GM23338 (cell line): Measurements from ENCODE around the gene ECE2. TPM values are rescaled to one million over a fixed set of nuclear protein-coding genes. Genes with fewer than 3 reads are reported as not detected.

ENCODE experiments used
- ATAC-seq: fragments of 200-7000 bp; cut with Tn5 transposase; 3 replicates; pipeline ENCODE4 v1.9.1; 2020
- DNase-seq: peaks from one replicate; pipeline ENCODE4 v3.0.0-alpha.2; 2015; ENCODE audit warnings: low spot score
- H2AFZ ChIP-seq: fragments of 200-600 bp; sonication (generic); 2 replicates; pipeline ENCODE4 v1.8.0; 2016; ENCODE audit warnings: antibody characterized with exemption, mild to moderate bottlenecking, moderate library complexity
- H3F3A ChIP-seq: fragments of 200-600 bp; sonication (generic); replicated peaks from 2 replicates; pipeline ENCODE4 v1.8.0; 2017; ENCODE audit warnings: antibody characterized with exemption, mixed run types, low read depth
- H3K27ac ChIP-seq: fragments of 200-600 bp; sonication (generic); 2 replicates; pipeline ENCODE4 v1.6.1; 2016; ENCODE audit warnings: low read depth
- H3K27me3 ChIP-seq: fragments of 200-600 bp; sonication (generic); 2 replicates; pipeline ENCODE4 v1.8.0; 2016; ENCODE audit warnings: mild to moderate bottlenecking, mixed run types, moderate library complexity; ENCODE audit not compliant: insufficient read depth
- H3K36me3 ChIP-seq: fragments of 200-600 bp; sonication (generic); 2 replicates; pipeline ENCODE4 v1.8.0; 2016; ENCODE audit warnings: mild to moderate bottlenecking; ENCODE audit not compliant: insufficient read depth
- H3K4me1 ChIP-seq: fragments of 200-600 bp; sonication (generic); 2 replicates; pipeline ENCODE4 v1.8.0; 2016; ENCODE audit warnings: mild to moderate bottlenecking, moderate library complexity; ENCODE audit not compliant: insufficient read depth
- H3K4me2 ChIP-seq: fragments of 200-600 bp; sonication (generic); 2 replicates; pipeline ENCODE4 v1.7.1; 2017; ENCODE audit warnings: mixed run types
- H3K4me3 ChIP-seq: fragments of 200-600 bp; sonication (generic); 2 replicates; pipeline ENCODE4 v1.6.1; 2016; ENCODE audit warnings: mixed run types
- H3K79me2 ChIP-seq: fragments of 200-600 bp; sonication (generic); replicated peaks from 2 replicates; pipeline ENCODE4 v1.8.0; 2017; ENCODE audit warnings: mild to moderate bottlenecking; ENCODE audit not compliant: insufficient read depth
- H3K9me2 ChIP-seq: fragments of 200-600 bp; sonication (generic); 2 replicates; pipeline ENCODE4 v1.8.0; 2017; ENCODE audit not compliant: insufficient read depth
- H4K20me1 ChIP-seq: fragments of 200-600 bp; sonication (generic); replicated peaks from 2 replicates; pipeline ENCODE4 v1.8.0; 2017; ENCODE audit warnings: mild to moderate bottlenecking; ENCODE audit not compliant: insufficient read depth
- H3K27ac Mint-ChIP-seq: 2 replicates; pipeline ENCODE4 v1.8.0; 2020; ENCODE audit warnings: inconsistent platforms, mild to moderate bottlenecking, moderate library complexity, mixed read lengths
- H3K27me3 Mint-ChIP-seq: 3 replicates; pipeline ENCODE4 v1.8.0; 2022; ENCODE audit warnings: low read depth, mild to moderate bottlenecking, moderate library complexity, mixed read lengths, inconsistent platforms; ENCODE audit not compliant: insufficient read depth, poor library complexity
- H3K36me3 Mint-ChIP-seq: 3 replicates; pipeline ENCODE4 v1.8.0; 2021; ENCODE audit warnings: low read depth, mild to moderate bottlenecking, inconsistent platforms, moderate library complexity, mixed read lengths
- H3K4me1 Mint-ChIP-seq: 3 replicates; pipeline ENCODE4 v1.8.0; 2020; ENCODE audit warnings: mild to moderate bottlenecking, inconsistent platforms, mixed read lengths
- H3K4me3 Mint-ChIP-seq: 3 replicates; pipeline ENCODE4 v1.8.0; 2021; ENCODE audit warnings: moderate library complexity, mild to moderate bottlenecking, inconsistent platforms, mixed read lengths
- H3K9me3 Mint-ChIP-seq: 3 replicates; pipeline ENCODE4 v1.8.0; 2020; ENCODE audit warnings: moderate library complexity, mild to moderate bottlenecking, inconsistent platforms, mixed read lengths
- CTCF ChIP-seq, 2 experiments: fragments of 200-600 bp in 1 of 2; sonication (generic) in 1 of 2; conservative IDR thresholded peaks; 2 replicates each; pipeline versions ENCODE4 v1.5.1 to v1.6.1; 2016 to 2017; ENCODE audit warnings: antibody characterized with exemption in 2 of 2, low read depth in 2 of 2, mild to moderate bottlenecking in 2 of 2, moderate library complexity in 1 of 2
- EZH2 ChIP-seq: fragments of 200-600 bp; sonication (generic); IDR thresholded peaks from one replicate; pipeline ENCODE4 v1.8.0; 2017; ENCODE audit warnings: antibody characterized with exemption, mild to moderate bottlenecking, low read depth; ENCODE audit not compliant: unreplicated experiment
- NANOG ChIP-seq: IDR thresholded peaks from 2 replicates; pipeline ENCODE4 v1.6.1; 2016; ENCODE audit warnings: antibody characterized with exemption, borderline replicate concordance
- POLR2AphosphoS5 ChIP-seq: IDR thresholded peaks from 2 replicates; pipeline ENCODE4 v1.6.1; 2016; ENCODE audit warnings: antibody characterized with exemption, low read depth
- REST ChIP-seq: IDR thresholded peaks from one replicate; pipeline ENCODE4 v1.6.1; 2018; ENCODE audit warnings: antibody characterized with exemption; ENCODE audit not compliant: unreplicated experiment
- polyA plus RNA-seq: library from polyadenylated mRNA; unstranded; fragments of >200 nt; fragmentation: Nextera tagmentation; extraction: Ambion mirVana; gene quantifications from 2 replicates; pipeline ENCODE4 v1.2.1, GENCODE V29; 2016
- total RNA-seq: library from RNA; depleted of rRNA; stranded (reverse); fragments of >200 nt; shearing (Covaris generic); gene quantifications from 2 replicates; pipeline ENCODE4 v1.2.3, GENCODE V29; 2014

The ECE2 gene
- total and polyA plus RNA-seq, 2 experiments from 2014 or later, result 0.24 to 0.48 TPM

GRCh38 chr3:184241447-184242296 lies 34.1 kb upstream of the ECE2 start:
- H3K9me2 ChIP-seq, result no peaks in the 10 kb centered on the region
- H3K27ac Mint-ChIP-seq, result no peak overlapping the region

More at GRCh38 chr3:184241447-184242296, 34.1 kb upstream of the ECE2 start:
- Histone ChIP-seq H3K4me1 (no peaks in the 10 kb centered on the region), H3K27me3 (peaks cover 11% of the 10 kb centered on the region), H2AFZ (no peak overlapping the region), H3K27ac (no peak overlapping the region), H3K79me2 (0 out of 2 replicates have a peak, but pooled peaks cover 2% of the 10 kb centered on the region), H4K20me1 (peaks cover 16% of the 10 kb centered on the region), H3F3A (no peaks in the 10 kb centered on the region), H3K36me3 (peaks cover 3% of the 10 kb centered on the region; the same call in 1 of the 2 replicates), H3K4me2 (peak overlapping the region; percentile 84), H3K4me3 (peak overlapping the region; percentile 62)
- peaks cover 9% of the 10 kb centered on the region for H3K27me3 Mint-ChIP-seq
- peaks cover 10% of the 10 kb centered on the region for H3K4me1 Mint-ChIP-seq
- peaks cover 40% of the 10 kb centered on the region for H3K36me3 Mint-ChIP-seq
- peak; percentile 79 for DNase-seq
- H3K4me3 Mint-ChIP-seq, result peak overlapping the region; percentile 49
- H3K9me3 Mint-ChIP-seq, result no peaks in the 10 kb centered on the region
- ATAC-seq, result peak; percentile 80
- peak; percentile 22 for TF ChIP-seq REST
- peak; percentile 36 to 73; a peak in 3 of 4 replicates for TF ChIP-seq CTCF (conservative IDR thresholded peaks at IDR 0.05; ENCODE audit: low read depth in 2 of 2)
- peak; percentile 49 for TF ChIP-seq POLR2AphosphoS5
- TF ChIP-seq NANOG, result no peak
- no peak for TF ChIP-seq EZH2
